Fibroblast of mammary gland (primary cell): ENCODE results near the gene TMC3.

ENCODE experiments used
- DNase-seq: peaks from one replicate; pipeline ENCODE4 v3.0.0-alpha.2; 2010; ENCODE audit warnings: low read depth
- H3K4me3 ChIP-seq: 2 replicates; pipeline ENCODE4 v1.5.1; 2011; ENCODE audit warnings: low read depth, mild to moderate bottlenecking, low read length, moderate library complexity; ENCODE audit not compliant: control insufficient read depth
- CTCF ChIP-seq: conservative IDR thresholded peaks from 2 replicates; pipeline ENCODE4 v1.5.1; 2011; ENCODE audit warnings: low read depth, low read length, inconsistent platforms; ENCODE audit not compliant: control insufficient read depth, insufficient read depth

TMC3 gene

GRCh38 chr15:81386947-81387346 lies 12.9 kb upstream of the TMC3 start:
- no peak for DNase-seq
- no peak for TF ChIP-seq CTCF
- H3K4me3 ChIP-seq = no peak overlapping the region

- no peak for TF ChIP-seq CTCF
- no peak overlapping the region for H3K4me3 ChIP-seq
- no peak for DNase-seq
Measured at GRCh38 chr15:81385721-81386076, 11.7 kb upstream of the TMC3 start.

GRCh38 chr15:81384891-81385720 lies 11.1 kb upstream of the TMC3 start:
- TF ChIP-seq CTCF = no peak
- no peak for DNase-seq

DNA sequence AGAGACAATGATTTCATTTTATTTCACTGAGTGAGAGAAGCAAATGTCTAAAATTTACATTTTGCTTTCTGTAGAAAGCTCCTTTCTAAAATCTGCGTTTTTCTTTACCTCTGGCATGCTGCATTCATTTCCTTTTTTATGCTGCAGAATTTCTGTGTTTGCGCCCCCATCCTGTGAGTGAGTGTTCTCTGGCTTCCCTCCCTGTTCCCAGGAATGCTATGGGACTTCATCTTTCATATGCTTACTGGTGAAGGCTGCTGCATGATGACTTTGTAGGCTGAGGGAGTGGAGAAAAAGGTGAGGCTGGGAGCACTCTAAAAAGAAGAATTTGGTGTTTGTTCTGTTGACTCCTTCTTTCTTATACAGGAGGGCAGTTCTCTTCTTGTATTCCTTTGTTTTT lies 7.7 kb upstream of the TMC3 start:
- H3K4me3 ChIP-seq = no peak overlapping the region
- no peak for TF ChIP-seq CTCF
- no peak for DNase-seq

More at GRCh38 chr15:81384891-81385720, 11.1 kb upstream of the TMC3 start:
- H3K4me3 ChIP-seq = no peak overlapping the region

DNA sequence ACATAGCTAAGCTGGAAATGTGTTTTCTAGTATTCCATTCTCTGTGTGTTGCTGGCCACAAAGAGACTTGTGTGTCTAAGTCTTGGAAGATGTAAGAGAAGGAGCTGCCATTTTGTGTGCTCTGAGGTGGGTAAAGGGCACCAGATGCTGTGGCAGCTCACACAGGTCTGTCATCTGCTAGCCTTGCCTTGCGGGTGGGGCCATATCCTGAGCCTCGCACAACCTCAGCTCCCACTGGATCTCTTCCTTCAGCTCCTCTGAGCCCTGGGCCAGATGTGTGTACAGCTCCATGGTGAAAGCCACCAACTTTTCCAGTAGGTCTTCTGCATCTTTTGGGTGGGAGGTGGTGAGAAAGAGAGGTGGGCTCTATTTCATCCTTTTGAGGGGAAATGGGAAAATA lies 6.7 kb upstream of the TMC3 start:
- H3K4me3 ChIP-seq = no peak overlapping the region
- TF ChIP-seq CTCF = no peak

DNA sequence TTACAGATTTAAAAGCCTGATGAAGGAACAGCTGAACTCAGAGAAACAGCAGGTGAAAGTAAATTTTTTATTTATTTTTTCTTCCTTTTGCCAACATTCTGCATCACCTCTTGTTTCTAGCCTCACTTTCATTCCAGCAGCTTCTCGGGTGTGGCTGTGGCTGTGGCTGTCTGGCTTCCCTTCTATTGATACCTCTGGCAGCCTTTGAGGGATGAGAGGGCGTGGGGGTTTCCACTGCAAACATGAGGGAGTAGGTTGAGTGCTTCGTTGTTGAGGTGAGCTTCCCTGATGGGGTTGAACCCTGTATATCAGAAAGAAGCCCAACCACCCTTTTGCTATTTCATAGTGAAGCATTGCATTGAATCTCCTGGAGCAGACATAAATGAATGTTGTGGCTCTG lies 6.2 kb upstream of the TMC3 start:
- no peak for DNase-seq
- no peak overlapping the region for H3K4me3 ChIP-seq
- no peak for TF ChIP-seq CTCF

More for the DNA sequence above, 6.7 kb upstream of the TMC3 start:
- no peak for DNase-seq
